Kidney (tissue), 14 donors: ENCODE results near the gene OR7A10. TPM values are rescaled to one million over a fixed set of nuclear protein-coding genes. Genes with fewer than 3 reads are reported as not detected.

Experiments
- DNase-seq, 5 donors: peaks; one replicate each; pipeline ENCODE4 v3.0.0-alpha.2; 2013 to 2020
- FAIRE-seq: peaks from 2 replicates; lab custom pipeline; 2012; peaks lifted over from hg19 to GRCh38; lab: Jason Lieb, UNC
- H3K27ac ChIP-seq, 2 donors: one replicate each; pipeline ENCODE4 v1.7.0; 2013; ENCODE audit warnings: low read depth in 2 of 2, low read length in 2 of 2, inconsistent platforms in 1 of 2
- H3K27me3 ChIP-seq: one replicate; pipeline ENCODE4 v1.7.1; 2013; ENCODE audit warnings: low read length, inconsistent platforms; ENCODE audit not compliant: control insufficient read depth, insufficient read depth
- H3K36me3 ChIP-seq, 3 donors: one replicate each; pipeline versions ENCODE4 v1.7.0 to v1.7.1; 2013; ENCODE audit warnings: low read length in 3 of 3, control low read depth in 1 of 3, inconsistent platforms in 1 of 3; ENCODE audit not compliant: insufficient read depth in 3 of 3, control insufficient read depth in 2 of 3
- H3K4me1 ChIP-seq, 3 donors: one replicate each; pipeline versions ENCODE4 v1.7.0 to v1.7.1; 2013; ENCODE audit warnings: low read length in 3 of 3, inconsistent platforms in 1 of 3, low read depth in 1 of 3; ENCODE audit not compliant: control insufficient read depth in 2 of 3, insufficient read depth in 2 of 3
- H3K4me3 ChIP-seq, 3 donors: one replicate each; pipeline versions ENCODE4 v1.7.0 to v1.8.1; 2013; ENCODE audit warnings: low read length in 3 of 3, control low read depth in 1 of 3, inconsistent platforms in 1 of 3
- H3K9ac ChIP-seq, 3 donors: one replicate each; pipeline versions ENCODE4 v1.7.0 to v1.7.1; 2013; ENCODE audit warnings: low read length in 3 of 3, control low read depth in 1 of 3, inconsistent platforms in 1 of 3
- H3K9me3 ChIP-seq, 3 donors: one replicate each; pipeline versions ENCODE4 v1.7.0 to v1.7.1; 2013; ENCODE audit warnings: low read length in 3 of 3, control low read depth in 1 of 3, inconsistent platforms in 1 of 3; ENCODE audit not compliant: control insufficient read depth in 2 of 3, insufficient read depth in 1 of 3
- intact Hi-C: fragments of 100-400 bp; cut with DNase I; formaldehyde crosslinking; loops from one replicate; pipeline ENCODE4 v1.11.1; 2022
- polyA plus RNA-seq: library from polyadenylated mRNA; stranded (reverse); fragments of 350-450 nt; fragmentation: Illumina TruSeq; extraction: RNeasy Lipid Tissue Mini Kit (QIAGEN cat#74804); gene quantifications from one replicate; pipeline ENCODE4 v1.2.3, GENCODE V29; 2014; ENCODE audit warnings: low read depth, low replicate concordance; ENCODE audit not compliant: insufficient read depth
- total RNA-seq: library from RNA; stranded (reverse); fragmentation: NEBNext Ultra II Directional; extraction: Animal tissue kit (Norgen Biotek cat#: 25700); gene quantifications from one replicate; pipeline ENCODE4 v1.2.1, GENCODE V29; 2021
- TF ChIP-seq, protein P1 (sequence below): IDR thresholded peaks from 3 replicates; pipeline ENCODE4 v1.5.1; 2012; ENCODE audit warnings: mild to moderate bottlenecking, moderate library complexity, borderline replicate concordance; ENCODE audit not compliant: insufficient read depth; ENCODE audit errors: extremely low read depth
- donor health status: control.
- donor health status: control.
- donor health status: control.
- donor health status: control.
- donor health status: control.
- donor health status: DM: yes; HTN: yes; CAD: no.
- donor health status: Normal renal cell carcinoma (clear cell type).

OR7A10 gene
- total and polyA plus RNA-seq, 2 donors from 2014 or later: not detected

DNA sequence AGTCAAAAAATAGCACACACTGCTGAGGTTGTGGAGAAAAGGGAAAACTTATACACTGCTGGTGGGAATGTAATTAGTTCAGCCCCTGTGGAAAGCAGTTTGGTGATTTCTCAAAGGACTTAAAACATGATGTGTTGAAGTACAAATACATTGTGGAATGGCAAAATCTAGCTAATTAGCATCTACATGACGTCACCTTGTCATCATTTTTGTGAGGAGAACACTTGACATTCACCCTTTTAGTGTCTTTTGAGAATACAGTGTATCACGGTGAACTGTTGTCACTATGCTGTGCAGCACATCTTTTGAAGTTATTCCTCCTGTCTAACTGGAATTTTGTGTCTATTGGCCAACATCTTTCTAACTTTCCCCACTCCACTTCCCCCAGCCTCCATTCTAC, 5.6 kb downstream of the OR7A10 start:
- Histone ChIP-seq H3K27ac (no peak overlapping the region), H3K9ac (no peak overlapping the region), H3K36me3 (no peaks in the 10 kb centered on the region), H3K4me3 (no peak overlapping the region), H3K9me3 (no peaks in the 10 kb centered on the region), H3K27me3 (no peaks in the 10 kb centered on the region), H3K4me1 (peaks cover 0 to 4% (median 0%) of the 10 kb centered on the region in 3 donors)
- intact Hi-C loops: no loop called here
- TF ChIP-seq, protein P1, sequence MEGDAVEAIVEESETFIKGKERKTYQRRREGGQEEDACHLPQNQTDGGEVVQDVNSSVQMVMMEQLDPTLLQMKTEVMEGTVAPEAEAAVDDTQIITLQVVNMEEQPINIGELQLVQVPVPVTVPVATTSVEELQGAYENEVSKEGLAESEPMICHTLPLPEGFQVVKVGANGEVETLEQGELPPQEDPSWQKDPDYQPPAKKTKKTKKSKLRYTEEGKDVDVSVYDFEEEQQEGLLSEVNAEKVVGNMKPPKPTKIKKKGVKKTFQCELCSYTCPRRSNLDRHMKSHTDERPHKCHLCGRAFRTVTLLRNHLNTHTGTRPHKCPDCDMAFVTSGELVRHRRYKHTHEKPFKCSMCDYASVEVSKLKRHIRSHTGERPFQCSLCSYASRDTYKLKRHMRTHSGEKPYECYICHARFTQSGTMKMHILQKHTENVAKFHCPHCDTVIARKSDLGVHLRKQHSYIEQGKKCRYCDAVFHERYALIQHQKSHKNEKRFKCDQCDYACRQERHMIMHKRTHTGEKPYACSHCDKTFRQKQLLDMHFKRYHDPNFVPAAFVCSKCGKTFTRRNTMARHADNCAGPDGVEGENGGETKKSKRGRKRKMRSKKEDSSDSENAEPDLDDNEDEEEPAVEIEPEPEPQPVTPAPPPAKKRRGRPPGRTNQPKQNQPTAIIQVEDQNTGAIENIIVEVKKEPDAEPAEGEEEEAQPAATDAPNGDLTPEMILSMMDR: no peak
- DNase-seq (no peak), FAIRE-seq (no peak)

DNA sequence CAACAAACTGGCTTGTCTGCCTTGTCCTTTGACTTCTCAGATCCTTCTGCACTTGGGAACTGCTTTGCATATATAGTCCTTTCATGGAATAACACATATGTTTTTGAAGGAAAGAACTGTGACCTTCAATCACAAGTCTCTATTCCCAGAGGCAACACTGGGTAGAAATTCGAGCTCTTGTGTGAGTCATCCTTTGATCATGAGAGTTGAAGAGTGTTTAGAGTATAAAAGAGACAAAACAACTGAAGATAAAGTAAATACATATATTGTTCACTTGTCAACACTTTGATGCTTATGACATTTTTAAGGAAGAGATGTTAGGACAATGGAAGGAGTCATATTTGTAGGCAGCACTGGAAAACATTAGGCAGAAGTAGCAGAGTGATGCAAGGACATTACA, 8.5 kb downstream of the OR7A10 start:
- no peak overlapping the region for H3K9ac ChIP-seq
- DNase-seq: peak in 1 of 5 donors; percentile 6
- no peak for FAIRE-seq

DNA sequence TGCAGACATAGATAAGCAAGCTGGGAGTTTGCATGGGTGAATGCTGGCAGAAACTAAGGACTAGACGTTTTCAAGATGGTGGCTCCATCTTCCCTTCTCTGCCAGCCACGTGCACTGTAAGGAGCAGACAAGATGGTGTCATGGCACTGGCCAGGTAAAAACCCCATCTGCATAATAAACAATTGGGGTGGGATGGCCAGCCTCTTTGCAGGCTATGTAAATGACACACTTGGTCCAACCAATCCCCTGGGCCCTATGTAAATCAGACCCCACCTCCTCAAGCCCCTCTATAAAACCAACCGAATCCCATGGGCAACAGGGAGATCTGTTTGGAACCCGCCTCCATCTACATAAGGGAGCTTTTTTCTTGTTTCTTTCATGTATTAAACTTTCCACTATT, 11.3 kb downstream of the OR7A10 start:
- Histone ChIP-seq H3K27me3 (no peaks in the 10 kb centered on the region), H3K27ac (no peak overlapping the region), H3K4me1 (no peaks in the 10 kb centered on the region), H3K36me3 (no peaks in the 10 kb centered on the region), H3K9ac (no peak overlapping the region), H3K4me3 (no peak overlapping the region), H3K9me3 (no peaks in the 10 kb centered on the region)
- DNase-seq: no peak
- TF ChIP-seq, protein P1: no peak
- FAIRE-seq: no peak
- intact Hi-C loops: no loop called here

More for the DNA sequence above, 8.5 kb downstream of the OR7A10 start:
- Histone ChIP-seq H3K27ac (no peak overlapping the region), H3K9me3 (no peaks in the 10 kb centered on the region), H3K4me3 (no peak overlapping the region), H3K4me1 (peaks cover 0 to 4% (median 0%) of the 10 kb centered on the region in 3 donors), H3K36me3 (no peaks in the 10 kb centered on the region), H3K27me3 (no peaks in the 10 kb centered on the region)
- intact Hi-C loops: no loop called here
- TF ChIP-seq, protein P1: no peak

DNA sequence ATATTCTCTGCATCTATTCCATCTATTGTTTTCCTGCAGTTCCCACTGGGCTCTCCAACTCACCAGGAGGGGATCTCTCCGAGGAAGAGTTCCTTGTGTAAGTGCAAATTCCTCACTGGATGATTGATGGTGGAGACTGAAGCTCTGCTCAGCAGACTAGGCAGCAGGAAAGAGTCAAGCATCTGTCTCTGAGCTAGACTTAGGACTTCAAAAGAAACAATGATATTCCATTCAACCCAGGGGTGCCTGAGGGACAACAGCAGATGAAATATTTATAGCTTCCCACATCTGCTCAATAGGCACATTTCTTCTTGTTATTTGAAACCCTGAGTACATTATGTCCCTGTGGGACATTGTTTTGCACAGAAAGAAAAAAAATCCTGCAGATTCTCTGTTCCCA, 13.7 kb downstream of the OR7A10 start, which contains the start of the genes OR7A5 and OR7C1:
OR7A5 (minus strand) TSS at position 175 of the 400 bp plus-strand sequence. CDS start 6,944 bp downstream, outside the sequence.
OR7C1 (minus strand) TSS at position 175 of the 400 bp plus-strand sequence. CDS start 35,049 bp downstream, outside the sequence.
- FAIRE-seq (no peak), DNase-seq (peak in 4 of 5 donors; percentile 22 to 85 (median 33))
- Histone ChIP-seq H3K9me3 (no peaks in the 10 kb centered on the region), H3K4me3 (no peak within 1 kb of the TSS), H3K27me3 (no peaks in the 10 kb centered on the region), H3K4me1 (no peaks in the 10 kb centered on the region), H3K36me3 (no peaks in the 10 kb centered on the region), H3K27ac (no peak within 1 kb of the TSS), H3K9ac (peak within 1 kb of the TSS in 1 of 3 donors; percentile 9)
- intact Hi-C loops: no loop called here
- TF ChIP-seq, protein P1: no peak
